Hindlimb muscle (tissue), 1 donor: ENCODE results near the gene ACTR8. TPM values are rescaled to one million over a fixed set of nuclear protein-coding genes. Genes with fewer than 3 reads are reported as not detected.
A peak's percentile ranks its signal among the peaks of the same experiment; 100 is the strongest.

Experiments used
- DNase-seq: peaks from one replicate; pipeline ENCODE4 v3.0.0-alpha.2; 2013
- polyA plus RNA-seq: library from polyadenylated mRNA; unstranded; fragments of 120-200 nt; gene quantifications from one replicate; pipeline ENCODE4 v1.2.1, GENCODE V29; 2013; ENCODE audit not compliant: insufficient read length

ACTR8 gene
- polyA plus RNA-seq, 1 donor = 28.1 TPM

GRCh38 chr3:53833053-53833645, 48.8 kb downstream of the ACTR8 start:
- DNase-seq = no peak

- no peak for DNase-seq
Measured at GRCh38 chr3:53830944-53831343, 51.0 kb downstream of the ACTR8 start.

DNA sequence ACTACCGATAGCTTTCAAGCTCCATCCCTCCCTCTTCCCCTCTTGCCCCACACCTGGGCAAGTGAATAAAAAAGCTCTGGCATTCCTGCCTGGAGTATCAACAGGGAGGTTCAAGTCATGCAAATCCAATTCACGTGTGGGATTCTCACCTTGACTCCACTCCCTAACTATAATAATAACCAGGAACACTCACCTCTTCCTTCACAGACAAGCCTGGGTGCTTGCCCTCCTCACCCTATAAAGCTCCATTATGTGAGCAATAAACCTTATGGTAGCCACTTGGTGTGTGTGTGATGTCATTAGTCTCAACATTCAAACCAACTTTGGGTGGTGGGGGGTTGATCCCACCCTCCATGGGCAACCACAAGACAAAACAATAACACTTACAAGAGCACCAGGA, 52.3 kb downstream of the ACTR8 start:
- DNase-seq = no peak

- no peak for DNase-seq
Measured at GRCh38 chr3:53828581-53828980, 53.4 kb downstream of the ACTR8 start.

DNA sequence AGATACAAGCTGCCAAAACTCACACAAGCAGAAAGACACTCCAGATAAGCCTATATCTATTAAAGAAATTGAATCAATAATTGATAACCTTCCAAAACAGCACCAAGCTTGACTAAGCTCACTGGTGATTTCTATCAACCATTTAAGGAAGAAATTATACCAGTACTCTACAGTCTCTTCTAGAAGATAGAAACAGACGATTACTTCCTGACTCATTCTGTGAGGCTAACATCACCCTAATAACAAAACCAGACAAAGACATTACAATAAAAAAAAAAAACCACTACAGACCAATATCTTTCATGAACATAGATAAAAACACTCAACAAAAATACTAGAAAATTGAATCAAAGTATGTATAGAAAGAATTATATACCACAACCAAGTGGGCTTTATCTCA, 55.9 kb downstream of the ACTR8 start:
- DNase-seq = no peak

GRCh38 chr3:53824795-53825194, 57.2 kb downstream of the ACTR8 start:
- DNase-seq = no peak

DNA sequence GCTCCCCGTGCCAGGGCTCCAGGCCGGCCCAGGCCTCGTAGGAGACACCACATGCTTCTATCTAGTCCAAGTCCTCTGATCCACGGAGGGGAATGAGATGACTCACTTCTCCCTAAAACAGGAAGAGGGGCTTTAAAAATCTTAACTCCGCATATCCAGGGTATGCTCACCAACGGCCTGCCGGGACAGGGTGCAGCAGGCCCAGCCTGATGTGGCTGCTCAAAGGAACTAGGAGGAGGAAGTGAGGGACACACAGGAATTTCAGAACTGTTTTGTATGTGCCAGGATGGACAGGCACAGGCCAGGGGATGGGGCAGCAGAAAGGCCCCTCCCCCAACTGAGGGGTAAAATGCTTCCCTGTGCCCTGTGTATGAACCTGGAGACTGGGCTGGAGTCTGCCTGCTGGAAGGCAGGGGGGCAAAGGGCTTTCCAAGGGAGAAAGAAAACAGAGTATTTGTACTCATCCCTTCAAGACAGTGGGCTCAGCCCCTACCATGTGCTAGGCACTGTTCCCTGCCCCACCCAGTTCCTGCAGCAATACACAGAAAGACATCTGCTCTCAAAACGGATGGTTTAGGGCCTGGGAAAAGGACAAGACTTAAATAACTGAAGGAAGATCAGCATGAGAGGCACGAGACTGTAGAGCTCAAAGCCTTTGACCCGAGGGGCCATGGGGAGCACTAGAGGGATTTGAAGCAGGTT, 57.8 kb downstream of the ACTR8 start:
- no peak for DNase-seq

DNA sequence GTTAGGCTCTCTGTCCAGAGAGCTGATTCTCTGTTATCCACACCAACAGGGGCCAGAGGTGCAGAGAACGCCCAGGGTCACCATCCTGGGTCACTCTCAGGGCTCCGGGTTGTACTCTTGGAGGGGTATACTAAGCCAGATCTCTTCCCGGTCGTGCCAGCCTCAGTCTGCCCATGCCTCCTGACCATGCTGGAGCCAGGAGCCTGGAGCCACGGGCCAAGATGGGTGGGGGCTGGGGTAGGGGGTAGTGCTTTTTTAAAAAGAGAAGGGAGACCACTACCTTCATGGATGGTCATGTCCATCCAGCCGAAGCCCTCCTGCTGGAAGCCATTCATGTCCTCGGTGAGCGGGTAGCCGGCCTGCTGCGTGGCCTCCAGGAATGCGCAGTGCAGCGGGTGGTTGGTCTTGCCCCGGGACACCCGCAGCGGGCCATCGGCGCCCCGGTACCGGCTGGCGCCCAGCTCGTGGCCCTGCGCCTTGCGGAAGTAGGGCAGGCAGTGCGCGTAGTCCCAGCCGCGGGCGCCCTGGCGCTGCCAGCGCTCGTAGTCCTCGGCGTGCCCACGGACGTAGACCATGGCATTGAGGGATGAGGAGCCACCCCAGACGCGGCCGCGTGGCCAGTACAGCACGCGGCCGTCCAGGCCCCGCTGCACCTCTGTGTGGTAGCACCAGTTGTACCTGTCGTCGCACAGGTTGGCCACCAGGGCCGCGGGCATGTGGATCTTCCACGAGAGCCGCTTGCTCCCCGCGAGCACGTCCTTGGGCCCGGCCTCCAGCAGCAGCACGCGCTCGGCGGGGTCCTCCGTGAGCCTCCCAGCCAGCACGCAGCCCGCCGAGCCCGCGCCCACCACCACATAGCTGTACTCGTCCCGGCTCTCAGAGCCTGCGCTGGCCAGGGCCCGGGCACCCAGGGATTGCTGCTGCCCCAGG, 58.7 kb downstream of the ACTR8 start:
- DNase-seq = no peak

- no peak for DNase-seq
Measured at GRCh38 chr3:53822331-53822741, 59.6 kb downstream of the ACTR8 start.

DNA sequence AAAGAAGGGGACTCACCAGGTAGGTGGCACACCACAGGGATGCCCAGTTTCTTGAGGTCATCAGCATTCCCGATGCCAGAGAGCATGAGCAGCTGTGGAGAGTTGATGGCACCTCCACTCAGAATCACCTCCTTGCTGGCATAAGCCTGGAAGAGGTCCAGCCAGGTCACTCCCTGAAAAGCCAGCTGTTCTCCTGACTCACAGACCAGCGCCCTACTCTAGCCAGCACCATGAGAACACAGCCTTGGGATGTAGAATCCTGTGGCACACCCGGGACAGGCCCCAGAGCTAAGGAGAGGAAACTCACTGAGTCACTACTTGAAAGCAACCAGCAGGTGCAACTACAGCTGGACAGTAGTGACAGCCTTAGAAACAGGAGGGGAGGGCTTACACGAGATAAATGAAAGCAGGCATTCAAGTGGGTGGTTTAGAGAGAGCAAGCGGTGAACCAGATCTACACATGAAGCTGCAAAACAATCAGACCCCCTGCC, 60.3 kb downstream of the ACTR8 start:
- DNase-seq = no peak

DNA sequence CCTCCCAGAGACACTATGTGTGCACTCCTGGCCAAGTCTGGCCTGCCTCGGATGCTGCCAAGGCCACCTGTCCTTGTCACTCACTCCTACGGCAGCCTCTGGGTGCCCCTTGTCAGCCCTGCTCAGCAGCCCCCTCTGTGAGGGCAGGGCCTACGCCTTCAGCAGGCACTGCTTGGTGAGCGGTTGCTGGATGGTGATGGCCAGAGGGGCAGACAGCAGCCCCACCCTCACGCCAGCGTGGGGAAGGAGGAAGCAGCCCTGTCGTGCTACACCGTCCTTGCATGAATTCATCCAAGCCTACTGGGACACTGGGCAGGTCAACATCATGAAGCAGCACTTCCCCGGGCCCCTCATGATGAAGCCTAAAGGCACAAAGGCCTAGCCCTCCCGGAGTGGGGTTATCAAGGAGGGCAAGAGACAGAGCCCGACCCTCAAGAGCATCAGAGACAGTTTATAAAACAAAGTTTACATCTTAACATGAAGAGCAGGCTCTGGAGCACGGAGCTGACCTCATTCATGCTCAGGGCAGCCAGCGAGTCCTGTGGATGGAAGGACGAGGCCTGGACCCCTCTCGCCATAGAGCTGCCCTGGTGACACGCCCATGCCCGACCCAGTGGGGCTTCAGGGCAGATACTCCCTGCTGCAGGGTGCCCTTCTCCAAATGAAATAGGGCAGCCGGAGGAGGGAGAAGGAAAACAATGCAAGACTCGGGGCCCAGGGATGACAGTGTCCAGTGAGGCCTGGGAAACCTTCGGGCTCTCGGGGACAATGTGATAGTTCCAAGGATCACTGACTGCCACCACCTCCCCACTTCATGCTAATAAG, 61.0 kb downstream of the ACTR8 start:
- peak; percentile 32 for DNase-seq

GRCh38 chr3:53820084-53820483, 61.9 kb downstream of the ACTR8 start:
- no peak for DNase-seq

DNA sequence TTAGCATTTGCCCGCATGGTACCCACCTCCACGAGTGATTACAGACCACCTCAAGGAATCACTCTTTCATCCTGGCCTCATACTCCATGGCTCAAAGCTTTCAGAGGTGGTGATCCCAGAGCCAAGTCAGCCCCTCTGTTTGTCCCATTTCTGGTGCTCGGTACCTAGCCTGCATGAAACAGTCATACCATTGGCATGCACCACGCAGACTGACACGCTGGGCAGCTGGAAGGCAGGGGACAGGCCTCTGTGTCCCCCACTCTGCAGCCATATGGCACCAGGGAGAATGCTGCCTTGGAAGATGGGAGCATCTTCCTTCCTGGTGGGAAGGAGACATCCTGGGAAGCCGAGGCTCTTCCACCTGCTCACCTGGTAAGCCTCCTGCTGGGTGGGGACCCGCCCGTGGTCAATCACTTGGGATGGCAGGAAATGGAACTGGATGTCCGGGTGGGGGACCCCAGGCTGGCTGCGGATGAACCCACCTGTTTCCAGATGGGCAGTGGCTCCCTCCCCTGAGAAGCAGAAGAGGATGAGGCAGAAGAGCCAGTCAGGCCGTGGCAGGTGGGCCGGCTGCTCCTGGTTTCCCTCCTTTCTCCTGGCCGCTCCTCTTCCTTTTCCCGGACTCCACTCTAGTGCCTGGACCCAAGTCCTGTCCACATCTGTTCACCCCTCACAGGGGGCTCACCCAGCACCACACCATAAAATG, 62.6 kb downstream of the ACTR8 start:
- no peak for DNase-seq

DNA sequence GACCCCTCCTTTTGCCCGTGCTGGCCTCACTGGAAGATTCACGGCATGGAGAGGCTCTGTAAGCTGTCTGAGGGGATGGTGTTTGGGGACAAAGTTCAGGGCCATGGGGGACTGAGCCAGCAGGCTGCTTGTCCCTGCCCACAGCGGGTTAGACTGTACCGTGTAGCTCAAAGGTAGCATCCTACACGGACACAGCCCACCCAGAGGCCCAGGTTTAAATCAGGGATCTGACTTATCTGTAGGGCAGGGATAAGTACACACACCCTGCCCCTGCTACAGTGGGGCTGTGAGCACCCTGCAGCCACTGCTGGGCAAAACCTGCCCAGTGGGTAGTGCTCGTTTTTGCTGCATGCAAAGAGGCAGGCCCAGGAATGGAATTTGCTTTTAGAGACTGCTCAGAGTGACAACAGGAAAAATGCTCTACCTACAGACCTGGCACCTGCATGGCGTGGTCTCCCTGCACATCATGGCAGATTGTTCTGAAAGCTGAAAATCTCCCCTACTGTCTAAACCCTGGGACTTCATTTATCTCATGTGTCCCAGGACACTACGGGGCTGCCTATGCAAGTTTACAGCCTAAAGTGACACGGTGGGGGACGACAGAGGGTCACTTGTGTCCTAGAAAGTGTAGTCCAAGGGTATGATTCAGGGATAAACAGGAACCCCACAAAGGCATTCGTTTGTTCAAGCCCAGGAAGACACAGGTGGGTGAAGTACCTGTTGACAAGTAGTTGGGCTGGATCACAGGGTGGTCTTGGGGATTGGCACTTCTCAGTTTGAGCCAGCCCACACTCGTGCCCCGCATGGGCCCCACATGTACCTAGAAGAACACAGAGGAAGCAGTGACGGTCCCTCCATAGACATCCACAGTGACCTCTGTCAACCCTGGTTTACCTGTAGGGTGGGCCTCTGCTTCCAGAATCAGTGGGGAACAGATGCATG, 63.5 kb downstream of the ACTR8 start:
- no peak for DNase-seq

DNA sequence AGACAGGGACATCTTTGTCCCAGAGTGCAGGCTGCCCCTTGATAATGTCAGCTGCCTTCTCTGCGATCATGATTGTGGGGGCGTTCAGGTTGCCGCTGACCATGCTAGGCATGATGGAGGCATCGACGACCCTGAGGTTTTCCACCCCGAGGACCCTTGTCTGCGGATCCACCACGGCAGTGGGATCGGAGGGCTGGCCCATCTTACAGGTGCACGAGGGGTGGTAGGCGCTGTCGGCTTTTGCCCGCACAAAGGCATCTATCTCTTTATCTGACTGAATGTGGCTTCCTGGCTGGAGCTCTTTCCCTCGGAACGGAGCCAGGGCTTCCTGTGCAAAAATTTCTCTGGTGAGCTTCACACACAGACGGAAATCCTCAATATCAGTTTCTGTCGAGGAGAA, 64.1 kb downstream of the ACTR8 start:
- DNase-seq = no peak

- no peak for DNase-seq
Measured at GRCh38 chr3:53817211-53817610, 64.7 kb downstream of the ACTR8 start.
